ENCODE measurements around the gene SUMO2. TPM values are rescaled to one million over a fixed set of nuclear protein-coding genes. Genes with fewer than 3 reads are reported as not detected.

SUMO2 gene
- total and polyA plus RNA-seq, 10 of the 15 experiments (the other 5 are each of a cell fraction or from before 2014, with no cell fraction given): 163 to 803 (median 555) TPM

DNA sequence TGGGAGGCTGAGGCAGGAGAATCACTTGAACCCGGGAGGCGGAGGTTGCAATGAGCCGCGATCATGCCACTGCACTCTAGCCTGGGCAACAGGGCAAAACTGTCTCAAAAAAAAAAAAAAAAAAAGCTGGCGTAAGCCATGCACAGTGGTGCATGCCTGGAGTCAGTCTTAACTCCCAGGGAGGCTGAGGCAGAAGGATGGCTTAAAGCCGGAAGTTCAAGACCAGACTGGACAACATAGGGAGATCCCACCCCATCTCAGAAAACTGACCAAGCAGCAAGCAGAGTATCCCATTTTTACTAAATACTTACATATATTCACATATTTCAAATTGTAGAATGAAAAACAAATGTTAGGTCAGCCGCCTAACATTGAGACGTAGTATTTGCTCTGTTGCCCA lies 55.8 kb downstream of the SUMO2 start (continued):
- TF ChIP-seq KLF5 (IDR thresholded peaks at IDR 0.05; ENCODE audit: partially characterized antibody) (no peak), HDAC2 (IDR thresholded peaks at IDR 0.05) (no peak), WRNIP1 (IDR thresholded peaks at IDR 0.05; ENCODE audit: borderline replicate concordance, low read depth, low read length) (no peak), SIN3A (IDR thresholded peaks at IDR 0.05; ENCODE audit: low read depth, low read length) (no peak)

DNA sequence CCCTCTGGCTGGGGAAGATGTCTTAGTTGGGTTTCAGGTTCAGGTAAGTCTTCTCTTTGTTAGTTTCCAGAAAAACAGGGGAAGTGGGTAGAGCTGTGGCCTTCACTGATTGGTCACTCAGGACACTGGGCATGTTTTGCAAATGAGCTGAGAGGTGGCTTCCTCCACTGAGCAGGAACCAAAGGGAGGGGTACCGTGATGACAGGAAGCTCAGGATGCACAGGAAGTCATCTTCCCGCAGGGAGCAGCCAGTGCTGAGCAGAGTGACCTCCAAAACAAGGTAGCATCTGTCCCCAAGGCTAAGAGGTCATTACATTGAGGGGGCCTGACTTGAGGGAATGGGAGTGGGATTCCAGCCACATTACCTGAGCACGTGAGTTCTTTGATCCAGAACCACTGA lies 56.8 kb downstream of the SUMO2 start:
- H3K79me2 ChIP-seq (ENCODE audit: control insufficient read depth, insufficient read depth, low read length): peaks cover 8% of the 10 kb centered on the region
- ChIA-PET CTCF (interaction anchor here (1.1 to 2.8 kb wide), 4 partner anchors 9 to 164 kb away, joined by 3 to 14 read pairs (median 6); no protein-coding TSS in a partner anchor), POLR2A (interaction anchor here (1.2 to 1.8 kb wide), 3 partner anchors 10 to 76 kb away, joined by 5 to 8 read pairs (median 6); no protein-coding TSS in a partner anchor), RAD21 (ENCODE audit: unreplicated experiment) (interaction anchor here (1.0 to 2.3 kb wide), 5 partner anchors 9 to 165 kb away, joined by 4 to 13 read pairs (median 6); no protein-coding TSS in a partner anchor), SMC1A (ENCODE audit: uncharacterized antibody, unreplicated experiment) (interaction anchor here (1.3 to 2.3 kb wide), 3 partner anchors 10 to 76 kb away, joined by 3 to 8 read pairs (median 3); no protein-coding TSS in a partner anchor)
- no peak overlapping the region for H3K9ac ChIP-seq (ENCODE audit: control insufficient read depth, insufficient read depth, low read length)
- no peak overlapping the region for H2AFZ ChIP-seq (ENCODE audit: control insufficient read depth, low read depth, low read length)
- peak overlapping the region; percentile 25; the same call in 1 of the 2 replicates for H3K27ac ChIP-seq (ENCODE audit: control insufficient read depth, insufficient read depth)
- no peaks in the 10 kb centered on the region for H4K20me1 ChIP-seq (ENCODE audit: control insufficient read depth, insufficient read depth)
- intact Hi-C loops (cut with micrococcal nuclease; ENCODE audit: unreplicated experiment): loop anchor here (5.0 kb wide), 1 partner anchor 164 kb away; no protein-coding TSS in a partner anchor
- 0 out of 2 replicates have a peak overlapping the region, but pooled peaks have one; percentile 22 for H3K4me2 ChIP-seq (ENCODE audit: control insufficient read depth, insufficient read depth)
- no peaks in the 10 kb centered on the region for H3K27me3 ChIP-seq (replicated peaks in 1 of 2; ENCODE audit: control insufficient read depth in 2 of 2, insufficient read depth in 2 of 2, low read length in 1 of 2)
- H3K36me3 ChIP-seq (ENCODE audit: control insufficient read depth in 2 of 2, insufficient read depth in 2 of 2, low read length in 1 of 2): peaks cover 3 to 4% of the 10 kb centered on the region in 2 experiments; a peak in 3 of 4 replicates
- in situ Hi-C loops (cut with MboI): no loop called here
- ATAC-seq: peak; percentile 53
- peaks cover 18% of the 10 kb centered on the region for H3K4me1 ChIP-seq (ENCODE audit: control insufficient read depth, insufficient read depth, low read length)
- no peaks in the 10 kb centered on the region for H3K9me3 ChIP-seq (replicated peaks; ENCODE audit: control insufficient read depth, insufficient read depth, low read length)
- DNase-seq (ENCODE audit: low read depth, low spot score): no peak
- H3K4me3 ChIP-seq: no peak overlapping the region
- no TSS peak for BruUV-seq (replicated peaks)
- peak; percentile 18 for FAIRE-seq
- WGBS (ENCODE audit: insufficient coverage, insufficient replicate concordance, low lambda C conversion rate, missing lambda C conversion rate): 3% methylated on average over 3 of the region's 3 CpGs
- no peak for TF ChIP-seq WRNIP1 (IDR thresholded peaks at IDR 0.05; ENCODE audit: borderline replicate concordance, low read depth, low read length)
- TF ChIP-seq SMARCA5 (IDR thresholded peaks at IDR 0.05): no peak
- TF ChIP-seq MEF2A (IDR thresholded peaks at IDR 0.05; ENCODE audit: insufficient read depth, low read depth, low read length): no peak
- TF ChIP-seq POLR2A (IDR thresholded peaks at IDR 0.05; ENCODE audit: low read depth, low read length): peak; percentile 47; the same call in 1 of the 2 replicates
- TF ChIP-seq, protein P1, sequence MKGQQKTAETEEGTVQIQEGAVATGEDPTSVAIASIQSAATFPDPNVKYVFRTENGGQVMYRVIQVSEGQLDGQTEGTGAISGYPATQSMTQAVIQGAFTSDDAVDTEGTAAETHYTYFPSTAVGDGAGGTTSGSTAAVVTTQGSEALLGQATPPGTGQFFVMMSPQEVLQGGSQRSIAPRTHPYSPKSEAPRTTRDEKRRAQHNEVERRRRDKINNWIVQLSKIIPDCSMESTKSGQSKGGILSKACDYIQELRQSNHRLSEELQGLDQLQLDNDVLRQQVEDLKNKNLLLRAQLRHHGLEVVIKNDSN (IDR thresholded peaks at IDR 0.05; ENCODE audit: borderline replicate concordance, extremely low read length, insufficient read depth, low read depth, low read length): no peak
- TF ChIP-seq, protein P2, sequence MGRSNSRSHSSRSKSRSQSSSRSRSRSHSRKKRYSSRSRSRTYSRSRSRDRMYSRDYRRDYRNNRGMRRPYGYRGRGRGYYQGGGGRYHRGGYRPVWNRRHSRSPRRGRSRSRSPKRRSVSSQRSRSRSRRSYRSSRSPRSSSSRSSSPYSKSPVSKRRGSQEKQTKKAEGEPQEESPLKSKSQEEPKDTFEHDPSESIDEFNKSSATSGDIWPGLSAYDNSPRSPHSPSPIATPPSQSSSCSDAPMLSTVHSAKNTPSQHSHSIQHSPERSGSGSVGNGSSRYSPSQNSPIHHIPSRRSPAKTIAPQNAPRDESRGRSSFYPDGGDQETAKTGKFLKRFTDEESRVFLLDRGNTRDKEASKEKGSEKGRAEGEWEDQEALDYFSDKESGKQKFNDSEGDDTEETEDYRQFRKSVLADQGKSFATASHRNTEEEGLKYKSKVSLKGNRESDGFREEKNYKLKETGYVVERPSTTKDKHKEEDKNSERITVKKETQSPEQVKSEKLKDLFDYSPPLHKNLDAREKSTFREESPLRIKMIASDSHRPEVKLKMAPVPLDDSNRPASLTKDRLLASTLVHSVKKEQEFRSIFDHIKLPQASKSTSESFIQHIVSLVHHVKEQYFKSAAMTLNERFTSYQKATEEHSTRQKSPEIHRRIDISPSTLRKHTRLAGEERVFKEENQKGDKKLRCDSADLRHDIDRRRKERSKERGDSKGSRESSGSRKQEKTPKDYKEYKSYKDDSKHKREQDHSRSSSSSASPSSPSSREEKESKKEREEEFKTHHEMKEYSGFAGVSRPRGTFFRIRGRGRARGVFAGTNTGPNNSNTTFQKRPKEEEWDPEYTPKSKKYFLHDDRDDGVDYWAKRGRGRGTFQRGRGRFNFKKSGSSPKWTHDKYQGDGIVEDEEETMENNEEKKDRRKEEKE (IDR thresholded peaks at IDR 0.05): no peak
- TF ChIP-seq IKZF2 (IDR thresholded peaks at IDR 0.05): no peak
- TF ChIP-seq BHLHE40 (IDR thresholded peaks at IDR 0.05; ENCODE audit: borderline replicate concordance in 1 of 2, low read depth in 2 of 2, low read length in 1 of 2): peak in 1 of 2 experiments; percentile 21; a peak in 1 of 4 replicates
- 0 out of 2 replicates have a peak, but pooled peaks have one; percentile 33 for TF ChIP-seq SPI1 (IDR thresholded peaks at IDR 0.05; ENCODE audit: borderline replicate concordance, insufficient read depth, low read depth, low read length)
- no peak for TF ChIP-seq NFYB (IDR thresholded peaks at IDR 0.05; ENCODE audit: insufficient read depth, low read depth, low read length)
- no peak for TF ChIP-seq MXI1 (IDR thresholded peaks at IDR 0.05; ENCODE audit: low read depth, low read length)
- TF ChIP-seq RBBP5 (conservative IDR thresholded peaks at IDR 0.05): no peak
